Activated naive CD4-positive, alpha-beta T cell treated with anti-CD3 and anti-CD28 coated beads, Interleukin-2, amount 50 U/mL, for 72 hours (primary cell): ENCODE results near the gene RAI1. TPM values are rescaled to one million over a fixed set of nuclear protein-coding genes. Genes with fewer than 3 reads are reported as not detected.

Experiments
- ATAC-seq, 2 donors: fragments of 150-1000 bp; cut with Tn5 transposase; 2 replicates each; pipeline ENCODE4 v1.10.0; 2021; ENCODE audit warnings: mild to moderate bottlenecking in 2 of 2, moderate library complexity in 2 of 2
- DNase-seq, 2 donors: peaks; one replicate each; pipeline ENCODE4 v3.0.0; 2021 to 2022; ENCODE audit warnings: low spot score in 2 of 2
- H3K27ac Mint-ChIP-seq, 2 donors: one replicate each; pipeline ENCODE4 v1.8.0; 2022; ENCODE audit warnings: mild to moderate bottlenecking in 2 of 2, mixed read lengths in 2 of 2
- H3K36me3 Mint-ChIP-seq, 2 donors: one replicate each; pipeline ENCODE4 v1.8.0; 2022; ENCODE audit warnings: mixed read lengths in 2 of 2
- H3K9me3 Mint-ChIP-seq, 2 donors: one replicate each; pipeline ENCODE4 v1.8.0; 2022; ENCODE audit warnings: mixed read lengths in 2 of 2
- total RNA-seq, 2 donors: library from RNA; stranded (reverse); gene quantifications; one replicate each; pipeline ENCODE4 v1.2.3, GENCODE V29; 2022

Gene RAI1
- total RNA-seq, 2 donors from 2014 or later = 14.9 to 21.6 TPM

- ATAC-seq (no peak), DNase-seq (no peak)
- Mint-ChIP-seq H3K9me3 (no peaks in the 10 kb centered on the region), H3K27ac (no peak overlapping the region), H3K36me3 (no peaks in the 10 kb centered on the region)
These were observed 35.7 kb downstream of the RAI1 start for GRCh38 chr17:17716837-17717523.

- DNase-seq (no peak), ATAC-seq (no peak)
- Mint-ChIP-seq H3K36me3 (no peaks in the 10 kb centered on the region), H3K9me3 (no peaks in the 10 kb centered on the region), H3K27ac (no peak overlapping the region)
These were observed 37.0 kb downstream of the RAI1 start for GRCh38 chr17:17718251-17718650.

GRCh38 chr17:17719199-17719940 is 38.1 kb downstream of the RAI1 start:
- Mint-ChIP-seq H3K9me3 (no peaks in the 10 kb centered on the region), H3K36me3 (no peaks in the 10 kb centered on the region), H3K27ac (no peak overlapping the region)
- DNase-seq (no peak), ATAC-seq (no peak)

DNA sequence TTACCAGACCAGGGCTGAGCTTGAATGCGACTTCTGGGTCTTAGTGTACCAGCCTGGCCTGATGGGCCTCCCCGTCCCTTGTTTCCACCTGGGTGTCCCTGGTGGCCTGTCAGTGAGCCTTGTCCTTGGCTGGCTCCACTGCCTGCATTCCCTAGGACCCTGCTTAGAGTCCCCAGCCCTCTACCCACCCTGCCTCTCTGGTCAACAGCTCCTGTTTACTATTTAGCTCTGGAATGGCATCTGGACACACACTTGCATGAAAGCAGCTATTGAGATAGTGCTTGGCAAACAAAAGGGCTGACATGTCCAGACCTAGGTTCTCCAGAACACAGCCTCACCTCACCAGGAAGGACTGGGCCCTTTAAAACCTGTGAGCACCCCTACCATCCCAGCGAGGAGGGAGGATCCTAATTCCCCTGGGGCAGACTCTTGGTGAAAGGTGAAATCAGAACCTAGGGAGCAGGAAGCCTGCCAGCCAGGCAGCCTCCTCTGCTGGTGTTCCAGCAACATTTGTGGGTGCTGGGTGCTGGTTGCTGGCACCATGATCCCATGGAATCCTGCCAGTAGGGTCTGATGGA is 38.8 kb downstream of the RAI1 start:
- ATAC-seq (no peak), DNase-seq (no peak)
- no peak overlapping the region for H3K27ac Mint-ChIP-seq
- H3K9me3 Mint-ChIP-seq = no peaks in the 10 kb centered on the region
- H3K36me3 Mint-ChIP-seq = no peaks in the 10 kb centered on the region

DNA sequence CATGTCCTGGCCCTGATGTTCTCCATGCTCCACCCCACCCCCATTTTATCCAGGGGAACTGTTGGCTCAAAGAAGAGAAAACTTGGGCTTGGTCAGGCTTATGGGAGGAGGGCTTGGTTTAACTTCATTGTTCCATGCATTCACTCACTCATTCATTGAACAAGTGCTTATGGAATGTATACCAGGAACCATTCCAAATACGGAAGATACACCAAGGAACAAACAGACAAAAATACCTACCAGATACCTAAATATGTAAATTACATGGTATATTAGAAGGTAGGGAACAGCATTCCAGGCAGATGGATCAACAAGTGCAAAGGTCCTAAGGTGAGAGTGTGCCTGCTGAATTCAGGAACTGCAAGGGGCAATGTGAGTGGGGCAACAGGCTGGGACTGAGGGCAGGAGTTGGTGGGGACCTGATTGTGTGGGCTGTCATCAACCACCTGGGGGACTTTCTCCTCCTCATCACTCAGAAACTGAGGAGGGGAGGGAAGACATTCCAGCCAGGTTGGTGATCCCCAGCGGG is 39.9 kb downstream of the RAI1 start:
- DNase-seq (no peak), ATAC-seq (no peak)
- H3K9me3 Mint-ChIP-seq = no peaks in the 10 kb centered on the region
- no peak overlapping the region for H3K27ac Mint-ChIP-seq
- no peaks in the 10 kb centered on the region for H3K36me3 Mint-ChIP-seq

DNA sequence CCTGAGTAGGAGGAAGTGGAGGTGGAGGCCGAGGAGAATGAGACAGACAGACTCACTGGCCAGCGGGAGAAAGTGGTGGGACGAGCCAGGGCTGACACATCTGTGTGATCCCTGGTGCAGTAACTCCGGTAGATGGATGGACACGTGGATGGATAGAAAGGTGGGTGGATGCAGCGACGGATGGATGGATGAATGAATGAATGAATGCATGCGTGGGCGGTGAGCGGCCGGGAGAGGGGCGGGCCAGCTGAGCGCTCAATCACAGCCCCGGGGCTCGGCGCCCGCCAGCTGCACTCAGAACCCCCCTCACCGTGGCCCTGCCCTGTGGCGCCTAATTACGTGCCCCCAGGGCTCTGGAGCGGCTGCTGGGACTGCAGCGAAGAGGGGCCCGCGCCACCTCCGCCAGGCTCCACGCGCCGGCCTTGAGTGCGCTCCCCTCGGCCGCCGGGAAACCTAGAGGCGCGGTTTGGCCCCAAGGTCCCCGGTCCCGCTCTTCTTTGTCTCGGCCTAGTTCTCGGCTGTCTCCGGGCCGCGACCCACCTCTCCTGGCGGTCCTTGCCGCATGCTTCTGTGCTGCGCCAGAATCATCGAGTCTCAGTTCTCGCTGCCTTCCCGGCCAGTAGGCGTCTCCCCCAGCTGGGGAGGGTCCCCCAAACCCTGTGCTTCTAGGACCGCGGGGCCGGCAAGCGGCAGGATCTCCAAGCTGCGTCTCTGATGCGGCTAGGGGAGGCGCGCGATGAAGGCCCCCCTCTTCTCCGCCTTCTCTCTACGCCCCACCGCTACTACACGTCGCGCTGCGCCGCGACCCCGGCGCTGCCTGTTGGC is 41.0 kb downstream of the RAI1 start:
- Mint-ChIP-seq H3K9me3 (no peaks in the 10 kb centered on the region), H3K27ac (no peak overlapping the region), H3K36me3 (no peaks in the 10 kb centered on the region)
- ATAC-seq (no peak), DNase-seq (no peak)

DNA sequence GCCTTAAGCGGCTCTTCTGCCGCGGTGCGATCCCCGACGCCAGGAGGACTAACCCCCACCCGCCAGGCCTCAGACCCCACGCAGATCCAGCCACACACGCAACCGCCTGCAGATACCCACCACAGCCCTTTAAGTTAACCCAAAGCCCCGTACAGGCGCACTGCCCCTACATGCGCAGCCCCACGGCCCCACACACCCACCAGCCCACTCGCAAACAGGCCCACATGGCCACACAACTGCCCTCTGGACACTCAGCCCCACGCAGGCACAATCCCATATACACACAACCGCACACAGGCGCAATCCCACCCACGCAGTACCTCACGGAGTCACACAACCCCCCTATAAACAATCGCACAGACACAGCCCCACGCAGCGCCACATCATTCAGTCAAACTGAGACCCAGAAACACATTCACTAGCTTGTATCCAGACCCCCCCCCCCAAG is 41.7 kb downstream of the RAI1 start:
- DNase-seq (no peak), ATAC-seq (no peak)
- Mint-ChIP-seq H3K27ac (peak overlapping the region in 1 of 2 donors; percentile 30), H3K9me3 (no peaks in the 10 kb centered on the region), H3K36me3 (no peaks in the 10 kb centered on the region)

GRCh38 chr17:17723354-17724261 is 42.4 kb downstream of the RAI1 start:
- peak in 1 of 2 donors; percentile 47 for DNase-seq
- peak; percentile 26 to 73 for ATAC-seq
- Mint-ChIP-seq H3K9me3 (no peaks in the 10 kb centered on the region), H3K27ac (peak overlapping the region in 1 of 2 donors; percentile 75), H3K36me3 (no peaks in the 10 kb centered on the region)

DNA sequence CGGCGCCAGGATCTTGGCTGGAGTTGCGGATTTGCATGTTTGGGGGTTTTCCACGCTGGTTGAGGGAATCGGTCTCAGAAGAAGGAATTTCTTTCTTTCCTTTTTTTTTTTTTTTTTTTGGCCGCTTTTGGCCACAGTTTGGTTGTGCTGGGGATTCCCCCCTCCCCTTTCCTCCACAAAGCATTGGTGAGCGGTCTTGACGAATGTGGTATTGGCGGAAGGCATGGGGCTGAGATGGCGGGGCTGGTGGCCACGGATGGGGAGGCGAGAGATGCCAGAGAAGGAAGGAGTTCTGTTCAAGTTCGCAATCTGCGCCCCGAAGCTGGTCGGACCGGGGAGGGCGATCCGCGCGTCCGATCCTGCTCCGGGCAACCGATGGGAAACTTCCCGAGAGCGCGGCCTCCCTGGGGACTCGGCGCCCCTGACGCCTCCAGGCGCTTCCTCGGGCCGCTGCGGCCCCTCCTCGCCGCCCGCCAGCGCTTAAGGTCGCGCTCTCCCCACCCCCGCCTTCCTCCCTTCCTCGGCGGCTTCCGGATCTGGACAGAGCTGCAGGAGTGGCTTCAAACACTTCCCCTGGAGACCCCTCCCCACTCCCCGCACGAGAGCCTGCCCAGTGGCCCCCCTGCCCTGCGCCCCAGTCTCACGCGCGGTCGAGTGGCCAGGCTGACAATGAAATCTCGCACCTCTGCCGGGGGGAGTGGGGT is 43.2 kb downstream of the RAI1 start:
- H3K27ac Mint-ChIP-seq = no peak overlapping the region
- H3K9me3 Mint-ChIP-seq = no peaks in the 10 kb centered on the region
- peak; percentile 24 to 87 for ATAC-seq
- no peaks in the 10 kb centered on the region for H3K36me3 Mint-ChIP-seq
- DNase-seq = peak in 1 of 2 donors; percentile 77

DNA sequence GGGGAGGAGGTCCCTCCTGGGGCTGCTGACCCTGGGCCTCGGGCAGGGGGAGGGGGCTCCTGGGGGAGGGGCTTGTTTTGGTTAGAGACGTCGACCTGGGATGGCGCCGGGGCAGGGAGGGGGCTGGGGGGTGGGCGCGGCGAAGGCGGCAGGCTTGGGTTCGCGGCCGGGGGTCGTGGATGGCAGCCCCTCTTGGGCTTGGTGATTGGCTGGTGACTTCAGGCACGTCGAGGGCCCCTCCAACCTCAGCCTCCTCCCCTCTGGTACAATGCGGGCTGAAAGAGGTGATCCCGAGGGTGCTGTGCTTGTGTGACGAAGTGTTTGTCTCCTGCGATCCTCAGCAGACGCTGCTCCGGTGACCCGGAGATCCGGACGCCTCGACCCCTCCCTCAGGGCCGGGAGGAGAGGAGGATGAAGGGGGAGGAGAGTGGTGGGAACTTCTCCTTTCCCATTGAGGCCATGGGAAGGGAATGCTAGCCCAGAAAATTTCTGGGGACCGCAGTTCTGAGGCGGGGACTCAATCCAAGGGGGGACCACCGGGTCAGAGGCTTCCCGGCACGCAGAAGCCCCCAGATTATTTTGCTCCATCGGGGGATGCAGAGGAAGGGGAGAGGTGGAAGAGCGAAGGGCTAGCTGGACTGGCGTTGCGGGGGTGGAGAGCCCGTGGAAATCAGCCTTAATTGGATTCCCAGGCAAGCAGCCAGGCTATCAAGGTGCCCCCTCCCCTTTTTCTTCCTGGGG is 43.9 kb downstream of the RAI1 start:
- DNase-seq (no peak), ATAC-seq (no peak)
- H3K27ac Mint-ChIP-seq = no peak overlapping the region
- no peaks in the 10 kb centered on the region for H3K9me3 Mint-ChIP-seq
- no peaks in the 10 kb centered on the region for H3K36me3 Mint-ChIP-seq

DNA sequence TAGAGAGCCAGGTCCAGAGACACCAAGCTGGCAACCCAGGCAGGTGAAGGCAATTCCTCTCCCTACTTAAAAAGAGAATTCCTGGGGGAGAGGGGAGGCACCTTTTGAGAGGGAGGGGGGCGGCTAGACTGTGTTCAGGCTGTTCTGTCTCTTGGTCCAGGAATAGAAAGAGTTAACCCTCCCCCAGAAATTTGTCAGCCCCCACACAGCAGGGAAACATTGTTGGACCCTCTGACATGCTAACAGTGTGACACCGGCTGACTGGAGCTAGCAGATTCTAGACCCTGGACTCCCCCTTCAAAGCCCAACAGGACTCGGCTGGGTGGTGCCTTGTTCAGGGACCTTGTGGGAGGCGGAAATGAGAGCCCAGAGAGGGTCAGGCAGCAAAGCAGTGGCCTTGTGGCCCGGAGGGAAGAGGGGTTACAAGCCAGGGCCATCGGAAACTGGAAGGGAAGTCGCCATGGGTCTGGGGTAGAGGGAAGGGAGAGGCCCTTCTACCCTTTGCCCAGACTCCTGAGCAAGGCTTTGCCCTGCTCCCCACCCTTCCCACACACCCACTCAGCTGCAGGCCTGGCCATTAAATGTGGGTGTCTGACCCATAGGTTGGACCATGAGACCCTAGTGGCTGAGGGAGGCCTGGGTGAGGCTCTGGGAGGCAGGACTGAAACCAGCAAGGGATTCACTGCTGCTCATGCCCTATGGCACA is 44.6 kb downstream of the RAI1 start:
- DNase-seq (no peak), ATAC-seq (no peak)
- no peaks in the 10 kb centered on the region for H3K36me3 Mint-ChIP-seq
- no peaks in the 10 kb centered on the region for H3K9me3 Mint-ChIP-seq
- H3K27ac Mint-ChIP-seq = no peak overlapping the region

GRCh38 chr17:17726458-17727060 is 45.3 kb downstream of the RAI1 start:
- DNase-seq = no peak
- ATAC-seq = no peak
- no peaks in the 10 kb centered on the region for H3K9me3 Mint-ChIP-seq
- no peaks in the 10 kb centered on the region for H3K36me3 Mint-ChIP-seq
- H3K27ac Mint-ChIP-seq = no peak overlapping the region

GRCh38 chr17:17727111-17727659 is 45.9 kb downstream of the RAI1 start:
- H3K27ac Mint-ChIP-seq = no peak overlapping the region
- DNase-seq (no peak), ATAC-seq (no peak)
- no peaks in the 10 kb centered on the region for H3K9me3 Mint-ChIP-seq
- no peaks in the 10 kb centered on the region for H3K36me3 Mint-ChIP-seq

DNA sequence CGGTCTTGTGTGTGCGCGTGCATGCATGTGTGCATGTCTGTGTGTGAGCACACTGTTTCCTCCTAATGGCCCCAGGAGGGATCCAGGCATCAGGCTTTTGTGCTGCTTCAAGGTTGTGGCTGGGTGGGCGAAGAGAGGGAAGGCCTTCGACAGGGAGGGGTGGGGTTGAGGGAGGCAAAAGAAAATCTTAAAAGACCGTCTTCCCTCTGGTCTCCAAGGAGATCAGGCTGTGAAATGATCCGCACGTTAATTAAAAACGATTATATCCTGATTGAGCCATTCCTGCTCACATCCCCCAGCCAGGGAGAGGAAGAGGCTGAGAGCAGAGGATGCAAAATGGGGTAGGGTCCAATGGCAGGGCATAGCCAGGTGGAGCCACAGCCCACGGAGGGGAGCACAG is 46.9 kb downstream of the RAI1 start:
- ATAC-seq (no peak), DNase-seq (no peak)
- Mint-ChIP-seq H3K9me3 (no peaks in the 10 kb centered on the region), H3K27ac (no peak overlapping the region), H3K36me3 (no peaks in the 10 kb centered on the region)
